ENCODE data around the gene SEC22B.
"Not testable (repeated sequence)": the region's sequence is repeated elsewhere in the genome, so short reads cannot be mapped to it uniquely, and the experiment has no call there.

Gene SEC22B

GRCh38 chr1:120144626-120145025, 31.7 kb downstream of the SEC22B start:
- not testable (repeated sequence) for FAIRE-seq

GRCh38 chr1:120144169-120144568, 32.2 kb downstream of the SEC22B start:
- FAIRE-seq: not testable (repeated sequence)

DNA sequence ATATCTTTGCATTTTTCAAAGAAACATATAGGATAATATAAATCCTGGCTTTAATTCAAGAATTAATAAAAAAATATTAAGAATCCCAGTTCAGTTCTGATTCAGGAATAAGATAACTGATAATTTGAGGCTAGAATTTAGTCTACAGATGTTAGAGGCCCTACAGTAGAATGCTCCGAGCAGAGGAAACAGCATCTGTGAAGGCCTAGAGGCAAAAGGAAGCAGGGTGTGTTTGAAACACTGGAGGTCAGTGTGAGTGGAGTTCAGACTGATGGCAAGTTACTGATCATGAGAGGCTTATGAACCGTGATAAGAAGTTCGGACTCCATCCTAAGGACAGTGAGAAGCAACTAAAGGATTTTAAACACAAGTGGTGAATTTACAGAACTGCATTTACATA, 33.0 kb downstream of the SEC22B start:
- FAIRE-seq: not testable (repeated sequence)

DNA sequence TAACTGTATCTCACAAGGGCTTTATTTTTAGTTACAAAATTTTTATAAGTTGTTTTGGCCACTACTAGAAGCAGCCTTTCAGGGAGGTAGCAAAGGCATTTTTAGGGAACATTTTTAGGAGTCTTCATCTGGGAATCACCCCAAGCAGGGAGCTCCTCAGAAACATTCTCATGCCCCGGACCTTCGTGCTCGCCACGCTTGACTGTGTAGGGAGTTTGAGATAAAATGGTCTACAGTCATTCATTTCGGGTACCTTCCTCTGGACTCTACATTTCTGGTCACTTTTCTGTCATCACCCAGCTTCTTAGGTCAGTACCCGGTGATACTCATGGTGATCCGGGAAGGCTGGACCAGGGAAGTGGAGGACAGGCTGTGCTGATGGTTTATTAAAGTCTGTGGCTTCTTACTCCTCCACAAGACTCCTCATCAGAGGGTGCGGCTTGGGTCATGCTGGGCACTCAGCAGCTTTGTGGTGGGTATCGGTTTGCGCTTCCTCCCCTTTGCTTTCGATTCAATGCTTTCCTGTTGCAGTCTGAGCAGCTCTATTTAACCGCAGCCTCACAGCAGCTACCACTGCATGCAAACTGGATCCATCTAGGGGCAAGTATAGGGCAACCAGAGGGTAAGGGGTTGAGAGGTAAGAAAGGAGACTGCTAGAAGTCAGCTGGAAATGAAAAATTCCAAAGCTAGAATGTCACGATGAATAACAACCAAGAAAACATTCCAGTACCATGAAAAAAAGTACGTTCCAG, 33.6 kb downstream of the SEC22B start:
- not testable (repeated sequence) for FAIRE-seq

- not testable (repeated sequence) for FAIRE-seq
Measured at GRCh38 chr1:120141865-120142264, 34.5 kb downstream of the SEC22B start.

DNA sequence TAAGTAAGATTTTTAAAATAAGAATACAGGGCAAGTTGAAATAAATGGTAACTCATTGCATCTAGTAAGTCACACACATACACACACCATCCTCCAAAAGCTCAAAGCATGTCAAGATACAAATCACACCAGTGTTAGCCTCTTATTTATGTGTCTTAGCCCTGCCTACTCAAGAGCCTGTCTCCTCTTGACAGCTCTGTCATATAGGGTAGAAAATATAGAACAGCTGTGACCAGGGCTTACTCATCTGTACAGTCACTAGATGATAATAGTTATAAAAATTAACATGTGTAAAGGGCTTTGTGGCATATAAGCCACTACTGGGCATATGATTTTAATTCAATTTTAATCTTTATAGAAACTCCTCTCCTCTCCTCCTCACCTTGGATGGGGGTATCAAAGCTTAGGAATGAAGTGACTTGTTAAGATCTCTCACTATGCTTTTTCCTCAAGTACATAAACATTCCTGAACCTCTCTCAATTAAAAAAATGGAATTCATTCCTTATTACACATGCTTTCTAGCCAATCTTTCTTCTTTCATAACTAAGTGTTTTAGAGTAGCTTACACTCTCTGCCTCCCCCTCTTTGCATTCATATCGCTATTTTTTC, 35.6 kb downstream of the SEC22B start:
- FAIRE-seq: not testable (repeated sequence)

DNA sequence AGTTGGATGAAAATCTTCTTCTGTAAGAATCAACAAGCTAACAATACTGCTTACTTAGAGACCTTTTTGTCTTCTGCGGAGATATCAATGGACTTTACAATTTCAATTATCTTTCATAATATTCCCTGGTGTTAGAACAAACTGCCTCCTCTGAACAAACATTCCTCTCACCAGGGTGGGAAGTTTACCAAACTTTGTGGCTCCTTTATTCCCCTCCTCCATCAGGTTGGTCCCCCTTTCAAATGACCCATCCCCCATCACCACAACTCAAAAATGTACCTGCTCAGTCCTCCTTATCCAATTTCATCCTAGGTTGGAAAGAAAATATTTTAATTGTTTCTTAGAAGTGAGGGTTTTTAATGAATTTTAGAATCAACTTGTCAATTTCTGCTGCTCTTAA, 40.2 kb downstream of the SEC22B start:
- not testable (repeated sequence) for FAIRE-seq

GRCh38 chr1:120133928-120134325, 42.4 kb downstream of the SEC22B start:
- not testable (repeated sequence) for FAIRE-seq

DNA sequence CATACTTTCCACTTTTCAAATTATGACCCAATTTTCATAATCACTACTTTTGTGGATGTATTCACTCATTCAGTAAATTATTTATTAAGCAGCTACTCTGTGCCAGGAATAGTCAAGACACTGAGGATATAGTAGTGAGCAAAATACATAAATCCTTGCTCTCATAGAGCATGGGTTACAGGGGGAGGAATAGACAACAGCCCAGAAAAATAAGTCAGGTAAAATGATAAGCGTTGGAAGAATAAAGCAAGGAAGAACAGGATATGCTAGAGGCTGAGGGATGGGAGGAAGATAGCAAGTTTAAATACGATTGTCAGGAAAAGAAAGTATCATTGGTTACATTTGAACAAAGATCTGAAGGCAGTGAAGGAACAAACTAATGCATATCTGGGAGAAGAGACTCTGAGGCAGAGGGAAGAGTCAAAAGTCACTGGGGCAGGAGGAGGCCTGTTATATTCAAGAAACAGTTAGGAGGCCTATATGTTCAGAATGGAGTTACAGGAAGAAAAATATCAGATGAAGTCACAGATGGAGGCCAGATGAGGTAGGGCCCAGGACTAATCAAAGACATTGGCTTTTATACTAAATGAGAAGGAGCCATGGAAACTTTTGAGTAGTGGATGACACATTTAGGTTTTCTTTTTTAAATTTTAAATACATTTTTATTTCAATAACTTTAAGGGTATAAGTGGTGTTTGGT, 42.9 kb downstream of the SEC22B start:
- no peak for FAIRE-seq

DNA sequence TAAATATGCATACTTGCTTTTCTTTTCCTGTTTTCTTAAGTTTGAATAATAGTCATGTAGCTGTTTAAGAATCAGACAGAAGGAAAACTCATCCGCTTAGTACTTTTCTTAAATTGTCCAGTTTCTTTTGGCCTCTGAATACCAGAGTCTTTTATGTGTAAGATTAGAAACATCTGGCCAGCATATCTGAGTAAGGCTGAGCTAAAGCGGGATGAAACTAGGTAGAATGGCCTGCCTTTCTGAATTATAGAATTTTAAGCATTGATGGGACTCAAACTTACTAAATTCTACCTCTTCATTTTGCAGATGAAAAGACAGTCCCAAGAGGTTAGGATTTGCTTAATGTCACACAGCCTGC, 43.9 kb downstream of the SEC22B start:
- not testable (repeated sequence) for FAIRE-seq

- FAIRE-seq: not testable (repeated sequence)
Measured at GRCh38 chr1:120131611-120132405, 44.5 kb downstream of the SEC22B start.

DNA sequence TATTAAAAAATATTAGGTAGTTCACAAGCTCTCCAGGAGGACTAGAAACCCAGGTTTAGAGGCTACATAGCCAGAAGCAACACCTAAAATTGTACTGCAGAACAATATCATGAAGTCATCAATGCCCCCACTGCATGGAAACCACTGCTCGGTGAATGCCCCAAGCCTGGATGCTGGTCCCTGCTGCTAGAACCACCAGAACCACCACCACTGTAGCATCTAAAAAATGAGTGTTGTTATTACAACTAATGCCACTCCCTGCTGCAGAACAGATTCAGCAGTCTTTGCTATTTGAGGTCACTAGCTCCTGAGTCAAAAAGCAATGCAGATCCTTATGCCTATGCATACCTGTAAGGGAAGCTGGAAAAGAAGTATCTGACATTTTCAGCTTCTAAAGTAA, 48.4 kb downstream of the SEC22B start:
- not testable (repeated sequence) for FAIRE-seq

DNA sequence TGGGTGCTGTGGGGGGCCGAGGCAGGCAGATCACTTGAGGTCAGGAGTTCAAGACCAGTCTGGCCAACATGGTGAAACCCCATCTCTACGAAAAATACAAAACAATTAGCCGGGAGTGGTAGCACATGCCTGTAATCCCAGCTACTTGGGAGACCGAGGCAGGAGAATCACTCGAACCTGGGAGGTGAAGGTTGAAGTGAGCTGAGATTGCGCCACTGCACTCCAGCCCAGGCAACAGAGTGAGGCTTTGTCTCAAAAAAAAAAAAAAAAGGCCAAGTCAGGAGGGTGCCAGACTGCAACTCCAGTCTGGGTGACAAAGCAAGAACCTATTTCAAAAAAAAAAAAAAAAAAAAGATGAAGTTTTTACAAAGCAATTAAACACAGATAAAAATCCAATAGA, 50.1 kb downstream of the SEC22B start:
- not testable (repeated sequence) for FAIRE-seq

GRCh38 chr1:120124628-120125027, 51.7 kb downstream of the SEC22B start:
- FAIRE-seq: not testable (repeated sequence)

DNA sequence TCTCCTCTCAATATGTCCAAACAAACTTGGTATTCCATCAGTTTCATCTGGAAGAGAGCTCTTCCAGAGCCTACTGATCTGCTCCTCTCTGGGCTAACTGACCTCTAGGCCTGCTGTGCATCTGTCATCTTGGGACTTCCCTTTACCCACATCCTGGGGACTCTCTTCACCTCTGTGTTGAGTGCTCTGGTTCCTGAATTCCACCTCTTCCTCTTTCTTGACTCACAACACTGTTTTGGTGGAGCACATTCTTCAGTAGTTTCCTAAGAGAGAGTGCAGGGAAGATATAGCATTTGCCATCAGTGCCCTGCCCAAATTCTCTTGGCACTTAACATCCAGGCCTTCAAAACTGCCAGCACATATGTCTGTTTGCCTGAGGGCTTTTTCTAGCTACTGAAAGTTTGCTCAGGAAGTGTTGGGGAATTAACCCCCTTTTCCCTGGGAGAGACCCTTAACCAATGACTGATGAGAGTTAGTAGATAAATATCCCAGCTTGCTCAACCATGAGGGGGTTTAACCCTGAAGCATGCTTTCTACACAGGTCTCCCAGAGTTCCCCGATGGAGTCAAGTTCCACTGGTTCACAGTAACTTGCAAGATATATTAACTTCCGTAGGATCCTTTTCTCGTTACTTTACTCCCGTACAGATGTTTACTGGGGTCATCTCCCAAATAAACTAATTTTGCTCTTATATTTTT, 52.4 kb downstream of the SEC22B start:
- not testable (repeated sequence) for FAIRE-seq

DNA sequence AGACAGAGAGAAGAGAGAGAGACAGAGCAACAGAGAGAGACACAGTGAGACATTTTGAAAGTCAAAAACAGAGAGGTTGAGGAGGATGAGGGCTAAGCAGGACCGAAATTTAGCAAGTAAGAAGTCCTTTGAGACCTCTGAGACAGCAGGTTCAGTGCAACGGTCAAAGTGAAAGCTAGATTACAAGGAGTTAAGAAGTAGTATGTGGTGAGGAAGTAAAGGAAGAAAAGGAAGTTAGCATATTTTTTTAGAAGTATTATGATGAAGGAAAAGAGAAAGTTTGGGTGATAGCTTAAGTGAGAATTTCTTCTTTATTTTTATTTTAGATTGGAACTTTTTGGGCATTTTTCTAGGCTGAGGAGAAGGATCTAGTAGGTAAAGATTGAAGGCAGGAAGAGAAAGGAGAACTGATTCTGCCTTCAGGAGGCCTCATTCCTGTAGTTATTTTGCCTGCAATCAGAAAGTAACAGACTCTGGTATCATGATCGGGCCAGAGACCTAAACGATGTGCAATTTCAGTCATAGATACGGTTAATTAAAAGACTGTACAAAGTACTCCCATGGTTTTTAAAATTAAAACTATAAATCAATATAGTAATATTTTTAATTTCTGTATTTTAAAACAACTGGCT, 53.9 kb downstream of the SEC22B start:
- not testable (repeated sequence) for FAIRE-seq

DNA sequence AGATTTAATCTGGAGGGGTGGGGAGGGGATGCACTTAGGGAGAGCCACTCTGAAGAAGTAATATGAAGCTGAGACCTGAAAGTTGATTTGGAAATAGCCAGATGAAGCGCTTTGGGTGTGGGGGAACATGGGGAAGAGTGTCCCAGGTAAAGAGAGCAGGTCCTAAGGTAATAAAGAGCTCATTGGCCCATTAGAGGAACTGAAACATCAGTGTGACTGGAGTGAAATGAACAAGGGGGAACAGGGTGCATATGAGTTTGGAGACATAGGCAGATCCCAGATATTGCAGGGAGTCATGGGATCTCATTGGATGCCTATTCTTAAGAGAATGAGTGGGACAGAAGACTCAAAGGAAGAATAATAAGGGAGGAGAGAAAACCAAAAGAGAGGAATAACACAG, 54.5 kb downstream of the SEC22B start:
- FAIRE-seq: not testable (repeated sequence)

GRCh38 chr1:120120525-120120924, 55.8 kb downstream of the SEC22B start:
- not testable (repeated sequence) for FAIRE-seq

DNA sequence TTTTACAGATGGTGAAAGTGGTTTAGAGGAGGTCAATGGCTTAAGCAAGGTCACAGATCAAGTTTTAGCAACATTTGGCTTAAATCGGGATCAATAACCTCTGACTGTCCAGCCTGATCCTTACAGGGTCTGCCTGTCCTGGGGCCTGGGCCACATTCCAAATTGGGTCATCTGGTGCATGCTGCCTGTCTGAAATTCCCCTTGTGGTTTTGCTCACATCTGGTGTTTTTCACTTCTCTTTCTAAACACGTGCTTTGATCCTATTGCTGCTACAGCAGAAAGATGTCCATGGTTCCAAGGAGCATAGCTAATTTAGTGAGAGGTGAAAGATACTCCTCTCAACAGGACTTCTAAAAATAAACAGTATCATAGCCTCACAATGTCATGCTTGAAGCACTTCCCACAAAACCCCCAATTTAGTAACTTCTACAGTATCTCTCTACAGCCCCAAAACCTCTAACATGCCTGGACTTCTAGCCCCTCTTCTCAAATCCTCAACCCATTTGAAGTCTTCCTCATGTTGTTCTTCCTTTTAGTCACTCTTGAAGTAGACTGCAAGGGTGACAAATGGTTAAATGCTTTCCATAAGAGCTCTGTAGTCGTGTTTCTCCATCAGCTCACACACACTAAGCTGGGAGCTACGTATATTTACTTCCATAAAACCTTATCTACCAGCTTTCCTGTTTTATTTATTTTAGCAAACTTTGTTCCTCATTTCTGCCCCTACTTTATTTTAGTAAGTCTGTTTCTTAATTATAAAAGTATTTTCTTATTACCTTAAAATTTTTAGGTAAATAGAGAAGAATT, 58.7 kb downstream of the SEC22B start:
- not testable (repeated sequence) for FAIRE-seq

- not testable (repeated sequence) for FAIRE-seq
Measured at GRCh38 chr1:120116094-120116493, 60.2 kb downstream of the SEC22B start.

DNA sequence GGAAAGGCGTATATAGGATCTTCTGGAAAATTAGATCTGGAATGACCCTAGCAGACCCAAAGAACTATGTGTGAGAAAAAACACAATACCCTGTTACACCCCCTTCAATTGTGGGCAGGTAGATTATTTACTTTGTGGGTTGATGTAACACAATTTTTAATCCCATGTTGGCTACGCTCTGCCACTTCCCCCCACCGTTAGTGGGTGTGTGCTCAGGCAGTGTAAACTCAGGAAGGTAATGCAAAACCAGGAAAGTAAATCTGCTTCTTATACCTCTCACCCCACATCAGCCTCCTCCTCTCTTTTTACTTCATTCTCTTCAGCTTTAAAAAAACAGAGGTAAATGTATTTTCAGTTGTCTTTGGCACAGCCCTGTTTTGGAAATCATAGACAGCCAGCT, 63.2 kb downstream of the SEC22B start:
- FAIRE-seq: not testable (repeated sequence)

All from A204.1 (cell line).